KG1 (cell line): ENCODE data around the gene GOLM1.
"Not testable (repeated sequence)": the region's sequence is repeated elsewhere in the genome, so short reads cannot be mapped to it uniquely, and the experiment has no call there.

ENCODE experiments used
- DNase-seq: peaks from one replicate; lab custom pipeline; 2025; lab: John Stamatoyannopoulos, UW

GOLM1 gene, protein sequence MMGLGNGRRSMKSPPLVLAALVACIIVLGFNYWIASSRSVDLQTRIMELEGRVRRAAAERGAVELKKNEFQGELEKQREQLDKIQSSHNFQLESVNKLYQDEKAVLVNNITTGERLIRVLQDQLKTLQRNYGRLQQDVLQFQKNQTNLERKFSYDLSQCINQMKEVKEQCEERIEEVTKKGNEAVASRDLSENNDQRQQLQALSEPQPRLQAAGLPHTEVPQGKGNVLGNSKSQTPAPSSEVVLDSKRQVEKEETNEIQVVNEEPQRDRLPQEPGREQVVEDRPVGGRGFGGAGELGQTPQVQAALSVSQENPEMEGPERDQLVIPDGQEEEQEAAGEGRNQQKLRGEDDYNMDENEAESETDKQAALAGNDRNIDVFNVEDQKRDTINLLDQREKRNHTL

DNA sequence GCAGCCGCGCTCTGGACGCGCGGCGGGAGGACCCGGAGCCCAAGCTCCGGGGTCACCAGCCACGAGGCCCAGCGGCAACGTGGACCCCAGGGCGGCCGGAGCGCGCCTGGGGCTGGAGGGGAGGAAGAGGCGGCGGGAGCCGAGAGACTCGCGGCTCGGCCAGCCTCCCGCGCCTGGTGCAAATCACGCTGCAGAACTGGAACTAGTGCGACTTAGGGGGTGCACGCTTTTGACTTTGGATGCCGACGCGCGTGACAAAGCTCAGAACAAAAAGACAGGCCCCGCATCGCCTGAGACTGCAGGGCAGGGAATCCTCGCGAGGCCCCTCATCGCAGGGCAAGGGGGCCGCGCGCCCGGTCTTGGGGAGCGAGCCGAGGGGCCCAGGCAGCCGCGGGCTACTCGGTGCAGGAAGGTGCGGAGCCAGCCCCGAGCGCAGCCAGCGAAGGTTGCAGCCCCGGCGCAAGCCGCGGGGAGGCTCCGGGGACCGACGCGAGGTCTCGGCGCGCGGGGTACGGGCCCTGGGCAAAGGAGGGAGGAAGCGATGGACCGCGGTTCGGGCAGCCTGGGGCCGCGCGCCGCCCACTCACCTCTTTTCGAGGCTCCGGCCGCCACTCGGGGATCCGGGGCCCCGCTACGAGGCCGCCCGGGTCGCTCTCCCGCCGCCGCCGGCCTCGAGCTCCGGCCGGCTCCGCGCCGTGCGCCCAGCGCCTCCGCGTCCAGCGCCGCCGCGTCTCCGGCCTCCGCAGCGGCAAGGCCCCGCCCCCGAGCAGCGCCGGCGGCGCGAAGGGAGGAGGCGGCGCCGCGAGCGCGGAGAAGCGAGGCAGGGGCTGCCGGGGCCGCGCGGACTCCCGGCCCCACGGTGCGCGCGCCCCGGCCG is at the start of gene GOLM1:
TSS of gene GOLM1 (minus strand) at position 735 of the 877 bp plus-strand sequence. CDS start 20,238 bp downstream, outside the sequence.
- no peak for DNase-seq

GRCh38 chr9:86146671-86147070 is 47.3 kb upstream of the GOLM1 start:
- DNase-seq = not testable (repeated sequence)

DNA sequence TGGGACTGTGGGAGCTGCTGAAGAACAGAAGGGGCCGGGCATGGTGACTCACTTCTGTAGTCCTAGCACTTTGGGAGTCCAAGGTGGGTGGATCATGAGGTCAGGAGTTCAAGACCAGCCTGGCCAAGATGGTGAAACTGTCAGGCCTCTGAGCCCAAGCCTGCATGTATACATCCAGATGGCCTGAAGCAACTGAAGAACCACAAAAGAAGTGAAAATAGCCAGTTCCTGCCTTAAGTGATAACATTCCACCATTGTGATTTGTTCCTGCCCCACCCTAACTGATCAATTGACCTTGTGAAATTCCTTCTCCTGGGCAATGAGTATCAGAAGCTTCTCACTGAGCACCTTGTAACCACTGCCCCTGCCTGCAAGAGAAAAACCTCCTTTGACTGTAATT is 46.6 kb upstream of the GOLM1 start:
- DNase-seq = not testable (repeated sequence)

- no peak for DNase-seq
These were observed 43.6 kb upstream of the GOLM1 start for GRCh38 chr9:86142973-86143372.

DNA sequence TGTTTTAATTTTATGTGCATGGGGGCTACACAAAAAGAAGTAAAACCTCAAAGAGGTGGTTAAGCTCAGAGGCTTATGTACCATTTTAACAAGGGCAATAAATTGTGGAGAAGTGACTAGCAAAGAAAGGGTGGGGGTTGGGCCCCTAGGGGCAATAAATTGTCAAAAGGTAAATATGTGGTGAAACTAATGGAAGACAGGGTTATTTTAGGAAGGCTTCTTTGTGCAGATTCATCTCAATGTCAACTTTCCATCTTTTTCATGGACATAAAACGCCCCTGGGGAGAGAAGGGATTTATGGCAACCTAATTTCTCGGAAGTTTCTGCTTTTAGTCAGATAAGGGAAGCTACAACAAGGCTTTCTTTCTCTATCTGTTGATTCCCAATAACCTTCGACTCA is 42.5 kb upstream of the GOLM1 start:
- no peak for DNase-seq

DNA sequence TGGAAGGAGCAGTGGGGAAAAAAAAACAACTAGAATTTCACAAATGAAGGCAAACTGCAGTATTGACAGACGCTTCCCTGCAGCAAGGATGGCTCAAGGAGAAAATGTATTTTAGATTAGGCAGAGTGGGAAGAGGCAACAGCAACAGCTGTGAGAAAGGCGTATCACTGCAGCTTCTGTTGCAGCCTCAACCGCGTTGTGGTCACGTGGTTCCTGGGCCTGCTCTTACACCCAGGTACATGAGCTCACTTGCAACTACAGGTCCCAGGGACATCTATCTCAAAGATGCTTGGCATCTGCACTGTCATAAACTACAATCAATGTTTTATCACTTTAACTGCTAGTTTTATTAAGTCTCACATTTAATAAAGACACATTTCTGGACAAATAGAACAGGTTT is 36.0 kb upstream of the GOLM1 start:
- DNase-seq = no peak

DNA sequence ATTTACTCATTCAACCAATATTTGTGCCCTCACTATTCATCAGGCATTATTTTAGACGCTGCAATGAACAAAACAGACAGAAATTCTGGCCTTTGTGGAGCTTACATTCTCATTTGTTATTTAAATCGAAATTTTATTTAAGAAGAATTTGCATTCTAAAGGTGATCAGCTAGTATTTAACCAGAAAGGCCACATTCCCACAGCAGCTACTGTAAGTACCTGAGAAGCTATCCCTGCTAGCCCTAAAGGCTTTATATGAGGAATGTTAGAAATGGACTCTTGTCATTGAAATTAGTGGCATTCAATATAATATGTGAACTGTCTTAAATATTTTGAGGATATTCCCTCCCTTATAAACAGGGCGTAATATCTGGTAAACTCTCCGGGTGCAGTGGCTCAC is 35.0 kb upstream of the GOLM1 start:
- no peak for DNase-seq

DNA sequence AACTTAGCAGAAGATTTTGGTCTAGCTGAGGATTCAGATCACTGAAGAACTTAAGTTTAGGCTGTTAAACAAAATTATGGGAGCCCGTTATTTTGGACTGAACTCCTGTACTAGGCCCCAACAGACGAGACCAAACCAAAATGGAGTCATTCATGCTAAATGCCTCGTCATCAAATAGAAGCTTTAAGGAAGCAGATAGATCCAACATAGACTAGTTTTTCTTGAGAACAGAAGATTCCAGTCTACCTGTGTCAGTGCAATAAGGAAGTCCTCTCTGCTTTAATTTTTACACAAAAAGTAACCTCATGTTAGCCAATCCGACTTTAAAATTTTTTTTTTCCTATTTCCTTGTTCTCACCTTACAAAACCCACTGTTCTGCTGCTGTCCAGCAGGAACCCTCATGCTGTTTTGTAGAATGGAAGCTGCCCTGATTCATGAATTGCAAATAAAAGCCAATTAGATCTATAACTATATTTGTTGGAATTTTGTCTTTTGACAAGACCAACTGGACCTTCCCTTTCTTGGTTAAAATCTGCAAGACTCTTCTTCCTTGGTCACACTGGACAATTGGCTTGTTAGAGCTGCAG is 29.0 kb upstream of the GOLM1 start:
- DNase-seq = no peak

GRCh38 chr9:86126998-86127972 is 27.9 kb upstream of the GOLM1 start:
- no peak for DNase-seq

DNA sequence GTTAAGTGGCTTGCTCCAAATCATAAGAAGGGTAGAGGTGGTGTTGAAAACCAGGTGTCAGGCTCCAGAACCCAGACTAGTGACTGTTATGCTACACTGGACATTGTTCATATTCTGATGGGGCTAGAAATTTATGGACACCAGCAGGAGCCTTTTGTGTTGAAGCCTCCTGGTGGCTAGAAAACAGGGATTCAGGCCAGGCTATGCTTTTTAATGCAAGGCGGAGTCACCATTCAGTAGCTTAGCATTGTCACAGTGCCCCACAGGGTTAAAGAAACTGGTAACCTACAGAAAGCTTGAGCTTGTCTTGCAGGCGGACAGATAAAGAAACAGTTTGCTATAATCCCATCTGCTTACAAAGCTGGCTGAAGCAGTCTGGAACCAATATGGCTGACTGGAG is 23.0 kb upstream of the GOLM1 start:
- no peak for DNase-seq

- no peak for DNase-seq
These were observed 20.1 kb upstream of the GOLM1 start for GRCh38 chr9:86119457-86119856.

- no peak for DNase-seq
These were observed 17.1 kb upstream of the GOLM1 start for GRCh38 chr9:86116425-86116824.

- DNase-seq = no peak
These were observed 16.5 kb upstream of the GOLM1 start for GRCh38 chr9:86115886-86116285.

- DNase-seq = no peak
These were observed 12.7 kb upstream of the GOLM1 start for GRCh38 chr9:86112057-86112456.

- DNase-seq = no peak
These were observed 3.3 kb upstream of the GOLM1 start for GRCh38 chr9:86102626-86103025.

GRCh38 chr9:86099701-86100364 is 475 bp upstream of the GOLM1 start:
- DNase-seq = no peak

GRCh38 chr9:86097510-86098224 is 1.7 kb downstream of the GOLM1 start:
- DNase-seq = no peak

DNA sequence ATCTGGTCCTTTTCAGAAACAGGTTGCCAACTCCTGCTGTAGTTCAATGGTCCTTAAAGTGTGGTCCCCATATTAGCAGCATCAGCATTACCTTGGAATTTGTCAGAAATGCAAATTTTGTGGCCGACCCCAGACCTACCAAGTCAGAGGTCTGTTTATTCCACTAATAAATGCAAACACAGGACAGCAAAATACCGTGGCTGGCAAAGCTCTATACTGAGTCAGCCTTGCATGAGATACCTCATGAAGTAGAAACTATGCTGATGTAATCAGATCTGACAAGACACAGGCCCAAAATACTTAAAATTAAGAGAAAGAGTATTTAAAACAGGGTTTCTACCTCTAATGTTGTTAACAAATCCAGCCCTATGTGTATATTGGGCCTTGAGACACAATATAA is 3.0 kb downstream of the GOLM1 start:
- no peak for DNase-seq

DNA sequence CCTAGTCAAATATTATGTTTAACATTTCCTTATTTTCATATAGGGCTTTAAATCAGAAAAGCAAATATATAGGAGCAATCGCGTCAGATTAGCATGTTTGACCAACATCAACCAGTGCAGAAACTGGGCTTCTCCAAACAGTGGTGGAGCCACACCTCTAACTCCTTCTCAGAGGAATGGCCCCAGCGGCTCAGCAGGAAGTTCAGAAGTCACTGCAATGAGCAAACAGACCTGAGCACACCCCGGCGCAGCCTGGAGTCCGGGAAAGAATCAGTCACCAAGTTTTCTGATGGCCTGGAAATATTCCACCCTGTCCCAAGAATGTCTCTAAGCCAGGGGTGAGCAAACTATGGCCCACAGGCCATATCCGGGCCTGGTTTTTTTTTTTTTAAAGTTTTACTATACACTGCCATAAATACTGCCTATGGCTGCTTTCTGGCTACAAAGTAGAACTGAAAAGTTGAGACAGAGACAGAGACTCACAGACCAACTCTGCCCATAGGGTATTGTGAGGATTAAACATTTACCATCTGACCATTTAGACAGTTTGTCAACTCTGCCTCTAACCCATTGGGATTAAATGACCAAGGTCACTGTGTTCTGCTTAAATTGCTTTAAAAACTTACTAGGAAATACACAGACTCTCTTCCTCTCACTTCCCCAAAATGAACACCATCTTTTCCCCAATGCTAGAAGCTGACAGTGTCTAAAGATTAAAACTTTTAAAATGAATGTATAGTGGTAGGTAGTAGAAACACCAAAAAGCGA is 5.4 kb downstream of the GOLM1 start:
- no peak for DNase-seq

GRCh38 chr9:86091477-86091876 is 7.9 kb downstream of the GOLM1 start:
- DNase-seq = no peak
